Activated CD4-positive, alpha-beta T cell treated with anti-CD3 and anti-CD28 coated beads, Interleukin-2, amount 50 U/mL, for 4 hours (primary cell): ENCODE results near the gene ZFX.
"Not testable (repeated sequence)": the region's sequence is repeated elsewhere in the genome, so short reads cannot be mapped to it uniquely, and the experiment has no call there.

Experiments
- DNase-seq, 2 experiments: peaks; one replicate each; pipeline ENCODE4 v3.0.0-alpha.2; 2020

Gene ZFX

GRCh38 chrX:24153178-24153795 lies 3.8 kb downstream of the ZFX start:
- DNase-seq: no peak

- no peak for DNase-seq
These were observed 4.3 kb downstream of the ZFX start for GRCh38 chrX:24153796-24154189.

DNA sequence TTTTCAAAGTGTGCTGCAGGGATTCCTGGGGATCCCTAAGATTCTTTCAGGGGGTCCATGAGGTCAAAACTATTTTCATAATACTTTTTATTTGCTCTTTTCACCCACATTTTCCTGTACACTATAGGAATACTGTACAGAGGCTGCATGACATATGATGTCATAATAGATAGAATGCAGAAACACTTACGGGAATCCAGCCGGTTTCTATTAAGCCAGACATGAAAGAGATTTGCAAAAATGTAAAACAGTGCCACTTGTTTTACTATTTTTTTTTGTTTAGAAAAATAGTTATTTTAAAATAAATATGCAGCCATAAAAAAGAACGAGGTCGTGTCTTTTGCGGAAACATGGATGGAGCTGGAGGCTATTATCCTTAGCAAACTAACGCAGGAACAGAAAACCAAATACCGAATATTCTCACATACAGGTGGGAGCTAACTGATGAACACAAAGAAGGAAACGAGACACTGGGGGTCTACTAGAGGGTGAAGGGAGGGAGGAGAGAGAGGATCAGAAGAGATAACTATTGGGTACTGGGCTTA lies 5.0 kb downstream of the ZFX start:
- peak in 1 of 2 experiments; percentile 1 for DNase-seq

DNA sequence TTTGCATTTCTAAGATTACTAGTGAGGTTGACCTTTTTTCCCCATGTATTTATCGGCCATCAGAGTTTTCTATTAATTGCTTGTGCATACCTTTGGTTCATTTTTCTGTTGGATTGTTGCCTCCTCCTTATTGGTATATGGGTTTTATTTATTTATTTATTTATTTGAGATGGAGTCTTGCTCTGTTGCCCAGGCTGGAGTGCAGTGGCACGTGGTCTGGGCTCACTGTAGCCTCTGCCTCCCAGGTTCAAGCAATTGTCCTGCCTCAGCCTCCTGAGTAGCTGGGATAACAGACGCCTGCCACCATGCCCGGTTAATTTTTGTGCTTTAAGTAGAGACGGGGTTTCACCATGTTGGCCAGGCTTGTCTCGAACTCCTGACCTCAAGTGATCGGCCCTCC lies 6.2 kb downstream of the ZFX start:
- DNase-seq: not testable (repeated sequence)

GRCh38 chrX:24156177-24156576 lies 6.6 kb downstream of the ZFX start:
- DNase-seq: no peak

DNA sequence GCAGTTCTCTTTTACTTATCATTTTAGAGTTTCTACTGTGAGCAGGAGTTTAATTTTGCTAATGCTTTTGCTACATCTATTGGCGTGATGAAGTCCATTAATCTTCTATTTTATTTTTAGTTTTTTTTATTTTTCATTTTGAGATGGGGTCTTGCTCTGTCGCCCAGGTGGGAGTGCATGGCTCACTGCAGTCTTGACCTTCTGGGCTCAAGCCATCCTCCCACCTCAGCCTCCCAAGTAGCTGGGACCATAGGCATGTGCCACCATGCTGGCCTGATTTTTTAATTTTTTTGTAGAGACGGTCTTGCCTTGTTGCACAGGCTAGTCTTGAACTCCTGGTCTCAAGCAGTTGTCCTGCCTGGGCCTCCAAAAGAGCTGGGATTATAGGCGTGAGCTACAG lies 9.4 kb downstream of the ZFX start:
- no peak for DNase-seq

DNA sequence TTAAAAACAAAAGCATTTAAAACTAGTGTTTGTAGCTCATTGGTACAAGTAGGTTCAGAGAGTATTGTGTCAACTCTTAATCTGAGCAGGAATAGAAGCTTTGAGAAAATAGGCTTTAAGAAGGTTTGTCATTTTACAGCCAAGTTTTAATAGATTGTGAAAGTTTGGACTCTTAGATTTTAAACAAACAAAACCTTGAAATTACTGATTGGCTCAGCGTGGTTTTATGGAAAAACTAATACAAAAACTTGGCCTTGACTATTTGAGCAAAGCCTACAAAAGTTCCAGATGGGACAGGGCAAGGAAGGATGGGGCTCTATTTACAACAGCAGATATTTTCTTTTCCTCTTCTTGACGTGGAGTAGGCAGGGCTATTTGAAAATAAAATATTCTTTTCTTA lies 16.5 kb downstream of the ZFX start:
- DNase-seq: no peak

DNA sequence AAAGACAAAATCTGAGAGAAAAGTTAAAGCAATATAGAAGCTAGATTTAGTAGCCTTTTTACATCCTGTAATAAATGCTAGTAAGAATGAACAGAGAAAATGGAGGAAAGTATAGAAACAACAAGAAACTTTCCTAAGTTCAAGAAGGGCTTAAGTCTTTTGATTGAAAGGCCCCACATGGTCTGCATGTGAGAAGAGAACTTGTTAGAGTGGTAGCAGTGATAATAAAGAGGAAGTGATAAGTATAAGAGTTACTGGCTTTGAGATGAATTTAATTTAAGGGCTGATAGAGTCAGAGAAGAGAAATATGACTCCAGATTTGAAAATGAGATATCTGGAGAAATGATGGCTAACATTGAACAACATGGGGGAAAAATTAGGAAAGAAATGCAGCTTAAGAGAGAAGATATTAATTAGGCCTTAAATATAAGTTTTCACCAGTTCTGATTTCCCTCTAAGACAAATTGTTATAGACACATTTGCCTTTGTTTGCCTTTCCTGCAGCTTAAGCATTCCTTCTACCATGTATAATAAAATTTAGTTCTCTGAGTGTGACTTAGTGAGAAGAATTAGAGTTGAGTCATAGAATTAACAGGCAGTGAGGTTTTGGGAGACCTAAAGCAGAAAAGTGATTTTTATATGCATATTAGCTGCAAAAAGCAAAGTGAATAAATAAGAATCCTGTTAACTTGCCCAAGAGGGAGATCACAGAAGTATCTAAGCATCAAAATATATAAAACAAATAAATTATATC lies 18.4 kb downstream of the ZFX start:
- no peak for DNase-seq

GRCh38 chrX:24168807-24169206 lies 19.3 kb downstream of the ZFX start:
- DNase-seq: no peak

DNA sequence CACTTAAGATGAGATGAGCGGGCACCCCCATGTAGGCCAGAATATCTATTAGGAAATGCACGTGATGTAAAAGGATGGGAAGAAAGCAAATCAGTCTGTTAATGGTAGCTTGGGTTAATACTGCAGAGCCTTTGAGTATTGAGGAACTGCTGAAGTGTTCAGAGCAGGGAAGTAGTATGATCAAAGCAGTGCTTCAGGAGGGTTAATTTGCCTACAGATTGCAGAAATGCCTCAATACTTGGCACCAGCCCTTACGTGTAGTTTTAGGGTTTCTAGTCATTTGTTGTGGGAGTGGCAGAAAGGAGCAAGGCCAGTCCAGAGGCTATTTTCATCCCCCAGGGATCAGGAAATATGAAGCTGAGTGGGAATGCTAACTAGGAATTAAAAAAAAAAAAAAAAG lies 19.7 kb downstream of the ZFX start:
- DNase-seq: no peak

GRCh38 chrX:24173115-24173847 lies 23.8 kb downstream of the ZFX start:
- no peak for DNase-seq

GRCh38 chrX:24175276-24175675 lies 25.7 kb downstream of the ZFX start:
- no peak for DNase-seq

DNA sequence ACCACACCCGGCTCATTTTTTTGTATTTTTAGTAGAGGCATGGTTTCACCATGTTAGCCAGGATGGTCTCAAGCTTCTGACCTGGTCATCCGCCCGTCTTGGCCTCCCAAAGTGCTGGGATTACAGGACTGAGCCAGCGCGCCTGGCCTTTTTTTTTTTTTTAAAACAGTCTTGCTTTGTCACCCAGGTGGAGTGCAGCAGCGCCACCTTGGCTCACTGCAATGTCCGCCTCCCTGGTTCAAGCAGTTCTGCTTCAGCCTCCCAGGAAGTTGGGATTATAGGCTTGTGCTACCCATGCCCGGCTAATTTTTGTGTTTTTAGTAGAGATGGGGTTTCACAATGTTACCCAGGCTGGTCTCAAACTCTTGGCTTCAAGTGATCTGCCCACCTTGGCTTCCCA lies 28.9 kb downstream of the ZFX start:
- DNase-seq: no peak

- DNase-seq: no peak
These were observed 34.5 kb downstream of the ZFX start for GRCh38 chrX:24184018-24184417.

GRCh38 chrX:24186483-24186882 lies 37.0 kb downstream of the ZFX start:
- no peak for DNase-seq

DNA sequence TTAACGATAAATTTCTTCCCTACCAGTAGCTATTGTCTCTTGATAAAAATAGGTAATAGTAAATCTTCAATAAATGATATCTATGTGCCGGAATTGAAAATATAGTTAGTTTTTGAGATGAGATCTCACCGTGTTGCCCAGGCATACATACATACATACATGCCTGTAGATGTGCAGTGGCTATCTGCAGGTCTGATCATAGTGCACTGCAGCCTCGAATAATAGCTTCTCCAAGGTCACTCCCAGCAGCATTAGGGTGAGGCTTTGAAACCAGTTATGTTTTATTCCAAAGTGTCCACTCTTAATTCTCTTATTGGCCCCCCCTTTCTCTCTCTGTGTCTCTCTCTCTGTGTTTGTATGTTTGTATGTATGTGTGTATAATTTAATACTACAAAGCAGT lies 37.5 kb downstream of the ZFX start:
- no peak for DNase-seq

GRCh38 chrX:24189490-24189889 lies 40.0 kb downstream of the ZFX start:
- no peak for DNase-seq

GRCh38 chrX:24190500-24191156 lies 41.1 kb downstream of the ZFX start:
- DNase-seq: no peak

DNA sequence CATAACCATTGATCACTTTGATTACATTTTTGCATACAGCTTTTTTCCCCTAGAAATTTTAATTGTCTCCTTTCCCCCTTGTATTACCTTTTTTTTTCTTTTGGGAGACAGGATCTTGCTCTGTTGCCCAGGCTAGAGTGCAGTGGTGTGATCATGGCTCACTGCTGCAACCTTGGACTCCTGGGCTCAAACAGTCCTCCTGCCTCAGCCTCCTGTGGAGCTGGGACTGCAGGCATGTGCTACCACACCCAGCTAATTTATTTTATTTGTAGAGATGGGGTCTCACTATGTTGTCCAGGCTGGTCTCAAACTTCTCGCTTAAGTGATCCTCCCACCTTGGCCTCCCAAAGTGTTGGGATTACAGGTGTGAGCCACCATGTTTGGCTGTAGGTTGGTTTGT lies 47.0 kb downstream of the ZFX start:
- no peak for DNase-seq

- DNase-seq: no peak
These were observed 48.6 kb downstream of the ZFX start for GRCh38 chrX:24198101-24198500.

DNA sequence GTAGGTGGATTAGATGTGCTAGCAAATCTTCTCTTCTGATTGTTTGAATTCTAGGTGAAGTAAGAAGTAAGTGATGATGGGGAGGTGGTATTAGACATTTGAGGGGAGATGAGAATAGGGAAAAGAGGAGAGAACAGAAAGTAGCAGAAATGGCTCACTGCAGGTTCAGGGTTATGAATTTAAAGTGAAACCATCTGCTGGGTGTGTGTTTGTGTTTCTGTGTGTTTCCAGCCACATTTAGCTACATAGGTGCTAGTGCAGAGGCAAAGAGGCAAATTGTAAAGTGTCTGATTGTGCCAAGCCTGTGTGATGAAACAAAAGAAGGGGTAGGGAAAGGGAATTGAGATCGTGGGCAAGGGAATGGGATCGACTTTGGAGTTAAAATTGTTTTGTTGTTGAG lies 50.6 kb downstream of the ZFX start:
- DNase-seq: no peak

GRCh38 chrX:24201216-24201615 lies 51.7 kb downstream of the ZFX start:
- no peak for DNase-seq

DNA sequence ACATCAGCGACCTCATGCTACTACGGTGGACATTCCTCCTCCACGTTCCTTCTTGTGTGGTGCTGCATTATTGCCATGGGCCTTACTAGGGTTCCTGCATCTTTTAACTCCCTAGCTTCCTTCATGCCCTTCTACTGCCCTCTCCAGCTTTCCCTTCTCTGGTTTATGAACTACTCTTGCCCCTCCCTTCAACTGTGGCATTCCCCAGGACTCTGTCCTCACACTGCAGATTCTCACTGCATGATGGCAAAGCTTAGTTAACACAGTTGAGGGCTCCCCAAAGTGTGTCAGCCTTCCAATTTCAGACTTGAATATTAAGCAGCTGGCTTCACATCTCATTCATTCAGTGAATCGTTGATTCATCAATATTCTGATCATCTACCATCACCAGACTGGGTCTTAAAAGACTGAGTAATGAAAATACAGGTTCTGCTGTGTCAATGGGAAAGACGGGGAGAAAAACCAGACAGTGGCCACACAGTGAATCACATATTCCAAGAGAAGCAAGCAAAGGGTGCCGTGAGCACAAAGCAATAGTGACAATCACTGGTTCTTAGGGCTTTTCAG lies 53.0 kb downstream of the ZFX start:
- no peak for DNase-seq
